ENCODE data around the gene TP73.

The TP73 gene

GRCh38 chr1:3651930-3652547, at the start of gene TP73:
TP73 (plus strand) TSS chr1:3652516; CDS start chr1:3682366, 29,850 bp downstream.
- no peak for DNase-seq

- no peak for DNase-seq
Measured at GRCh38 chr1:3603156-3603555, 49.2 kb upstream of the TP73 start.

DNA sequence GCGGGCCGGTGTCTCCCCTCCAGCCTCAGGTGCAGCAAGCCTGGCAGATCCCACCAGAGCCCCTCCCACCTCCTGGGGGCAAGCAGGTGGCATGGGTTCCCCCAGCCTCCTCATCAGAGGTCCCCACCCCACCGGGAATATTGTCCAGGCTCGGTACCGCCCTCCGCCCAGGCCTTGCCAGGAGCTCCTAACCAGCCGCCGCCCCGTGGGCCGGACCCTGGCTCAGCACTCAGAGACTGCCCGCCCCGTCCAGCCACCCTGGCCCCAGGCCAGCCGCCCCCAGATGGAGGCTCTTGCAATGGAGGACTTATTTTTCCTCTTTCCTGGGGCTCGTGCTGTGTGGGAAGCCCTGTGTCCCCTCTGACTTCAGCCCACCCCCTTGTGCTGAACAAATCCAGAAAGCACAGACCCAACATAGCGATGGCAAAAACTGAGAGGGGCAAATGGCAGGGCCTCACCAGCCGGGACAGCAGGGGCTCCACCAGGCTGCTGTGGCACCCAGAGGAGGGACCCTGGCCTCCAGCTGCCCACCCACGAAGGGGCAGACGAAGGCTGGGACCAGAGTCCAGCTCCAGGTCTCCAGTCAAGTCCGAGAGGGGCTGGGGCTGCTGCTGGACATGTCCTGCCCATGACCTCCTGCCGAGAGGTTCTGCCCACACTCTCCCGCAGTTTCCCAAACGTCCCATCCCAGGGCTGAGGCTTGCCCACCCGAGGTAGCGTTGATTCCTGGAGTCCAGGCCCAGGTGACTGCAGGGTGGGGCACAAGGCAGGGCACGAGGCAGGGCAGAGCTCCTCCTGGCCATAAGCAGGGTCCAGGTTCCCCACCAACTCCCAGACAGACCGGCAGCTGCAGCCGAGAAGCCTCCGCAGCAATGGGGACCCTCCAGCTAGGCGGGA, 48.5 kb upstream of the TP73 start:
- no peak for DNase-seq

- DNase-seq: no peak
Measured at GRCh38 chr1:3604468-3604974, 47.8 kb upstream of the TP73 start.

DNA sequence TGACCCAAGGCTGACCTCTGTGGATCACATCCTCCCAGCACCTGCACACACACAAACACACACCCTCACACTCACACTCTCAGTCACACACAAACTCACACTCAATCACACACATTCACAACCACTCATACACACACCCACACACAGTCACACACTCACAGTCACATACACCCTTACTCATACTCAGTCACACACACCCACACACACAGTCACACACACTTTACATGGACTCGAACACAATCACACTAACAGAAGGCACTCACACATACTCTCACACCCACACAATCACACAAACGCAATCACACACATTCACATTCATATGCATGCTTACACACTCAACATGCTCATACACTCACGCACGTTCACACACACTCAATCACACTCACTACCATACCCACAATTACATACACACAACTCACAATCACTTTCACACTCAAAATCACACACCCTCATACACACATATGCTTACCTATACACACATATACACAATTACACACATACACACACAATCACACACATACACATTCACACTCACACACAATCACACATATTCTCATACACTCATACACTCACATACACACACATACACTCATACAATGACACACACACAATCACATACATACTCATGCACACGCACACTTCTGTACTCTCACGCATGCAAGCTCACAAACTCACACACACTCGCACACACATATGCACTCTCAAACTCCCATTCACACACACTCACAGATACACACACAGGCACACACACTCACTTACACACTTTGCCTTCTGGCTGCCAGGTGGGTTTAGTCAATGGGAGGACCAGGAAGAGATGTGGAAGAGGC, 47.1 kb upstream of the TP73 start:
- no peak for DNase-seq

- DNase-seq: no peak
Measured at GRCh38 chr1:3606779-3607702, 45.3 kb upstream of the TP73 start.

DNA sequence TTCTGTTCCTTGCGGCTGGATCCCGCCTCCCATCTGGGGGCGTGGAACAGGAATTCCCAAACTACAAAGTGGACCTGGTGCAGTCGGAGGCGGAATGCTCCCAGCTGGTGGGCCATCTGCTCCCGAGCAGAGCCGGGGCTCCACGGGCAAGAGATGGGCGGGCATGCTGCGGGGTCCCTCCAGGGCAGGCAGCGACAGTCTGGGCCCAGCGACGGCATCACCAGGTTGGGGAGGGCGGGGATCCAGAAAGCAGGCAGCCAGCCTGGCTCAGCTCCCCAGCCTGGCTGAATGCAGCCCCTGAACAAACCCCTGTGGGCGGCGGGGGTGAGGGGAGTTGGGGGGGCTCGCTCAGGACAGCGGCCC, 44.6 kb upstream of the TP73 start:
- DNase-seq: no peak

GRCh38 chr1:3608154-3608553, 44.2 kb upstream of the TP73 start:
- DNase-seq: no peak

DNA sequence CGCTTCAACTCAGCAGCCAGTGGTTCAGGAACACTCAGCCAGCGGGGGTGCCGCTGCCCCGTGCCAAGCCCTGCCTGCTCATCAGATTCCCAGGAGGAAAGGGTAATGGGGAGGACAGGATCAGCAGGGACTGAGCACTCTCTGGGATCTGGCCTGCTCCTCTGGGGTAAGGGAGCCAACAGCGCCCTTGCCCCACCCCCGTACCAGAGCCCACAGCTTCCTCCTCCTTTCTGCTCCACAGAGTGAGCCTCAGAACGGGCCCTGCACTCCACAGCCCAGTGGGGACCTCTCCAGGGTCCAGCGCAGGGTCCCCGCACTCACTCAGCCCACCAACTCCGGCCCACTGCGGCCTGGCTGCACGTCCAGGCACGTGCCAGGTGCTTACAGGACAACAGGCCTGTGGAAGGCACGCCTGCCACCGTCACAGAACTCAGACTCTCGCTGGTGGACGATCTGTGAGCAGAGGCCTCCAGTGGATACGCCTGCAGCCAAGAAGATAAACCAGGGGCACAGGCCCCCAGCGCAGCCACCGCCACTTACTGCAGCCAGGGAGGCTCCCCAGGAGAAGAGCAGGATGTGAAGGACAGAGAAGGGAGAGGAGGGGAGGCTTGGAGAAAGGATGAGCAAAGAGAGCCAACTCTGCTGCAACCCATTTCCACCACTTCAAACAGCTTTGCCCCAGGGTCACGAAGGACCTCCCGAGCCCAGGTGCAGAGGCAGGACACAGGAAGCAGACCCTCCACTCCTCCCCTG, 43.1 kb upstream of the TP73 start:
- DNase-seq: no peak

GRCh38 chr1:3609769-3610526, 42.4 kb upstream of the TP73 start:
- no peak for DNase-seq

DNA sequence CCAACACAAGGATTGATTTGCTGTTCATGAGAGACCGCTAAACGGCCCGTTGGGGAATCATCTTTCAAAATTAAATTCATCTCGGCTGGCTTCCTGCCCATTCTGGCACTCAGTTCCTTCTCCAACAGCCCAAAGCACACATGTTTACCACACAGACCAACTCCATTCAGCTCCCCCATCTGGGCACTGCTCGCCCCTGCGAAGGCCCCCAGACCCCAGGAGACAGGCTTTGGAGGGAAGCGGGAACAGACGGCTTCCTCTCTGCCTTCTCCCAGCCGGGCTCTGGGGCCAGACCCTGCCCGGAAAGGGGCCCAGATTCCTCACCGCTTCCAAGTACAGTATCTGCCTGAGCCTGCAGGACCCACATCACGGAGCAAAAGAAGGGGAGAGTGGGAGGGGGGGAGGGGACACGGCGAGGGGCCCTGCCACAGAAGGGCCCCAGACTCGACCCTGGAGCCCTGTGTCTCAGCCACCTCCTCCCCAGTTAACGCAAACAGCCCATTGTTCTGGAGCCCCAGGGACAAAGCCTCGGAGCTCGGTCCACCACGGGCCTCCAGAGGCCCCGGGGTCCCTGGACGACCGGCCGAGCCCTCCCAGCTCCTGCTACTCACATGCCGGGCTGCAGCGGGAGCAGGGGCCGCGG, 41.7 kb upstream of the TP73 start:
- no peak for DNase-seq

DNA sequence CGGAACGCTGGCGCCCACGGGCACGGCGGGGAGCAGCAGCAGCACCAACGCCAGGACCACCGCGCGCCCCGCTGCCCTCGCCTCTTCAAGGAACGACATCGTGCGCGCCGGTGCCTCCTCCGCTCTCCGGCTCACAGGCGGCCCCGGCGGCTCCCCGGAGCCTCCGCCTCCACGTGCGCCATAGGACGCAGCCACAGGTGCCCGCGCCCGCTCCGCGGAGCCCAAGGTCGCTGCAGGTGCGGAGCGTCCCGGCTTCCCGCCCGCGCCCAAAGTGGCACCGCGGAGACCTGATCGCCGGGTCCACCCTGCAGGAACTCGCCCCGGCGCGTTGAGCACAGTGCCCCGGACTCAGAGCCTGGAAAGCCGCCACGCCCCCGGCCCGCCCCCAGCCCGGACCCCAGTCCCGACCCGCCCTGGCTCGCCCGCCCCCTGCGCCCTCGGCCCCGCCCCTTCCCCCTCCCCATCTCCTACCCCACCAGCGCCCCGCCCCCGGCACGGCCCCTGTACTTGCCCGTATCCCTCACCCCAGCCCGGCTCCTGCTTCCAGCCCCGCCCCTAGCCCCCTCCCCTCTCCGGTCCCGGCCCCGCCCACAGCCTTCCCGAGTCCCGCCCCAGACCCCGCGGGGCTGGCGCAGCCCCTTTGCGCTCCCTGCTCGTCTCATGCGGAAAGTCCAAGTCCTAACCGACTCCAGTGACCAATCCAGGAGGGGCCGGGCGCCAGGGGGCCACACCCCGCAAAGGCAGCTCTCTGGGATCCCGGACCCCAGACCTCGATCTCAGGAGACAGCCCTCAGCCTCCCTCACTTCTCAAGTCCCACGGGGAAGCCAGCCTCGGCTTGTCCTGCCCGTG, 40.9 kb upstream of the TP73 start, which contains the start of gene MEGF6:
Gene MEGF6 (minus strand): TSS at position 339 of the 850 bp plus-strand sequence. CDS start 240 bp downstream, at position 99.
- DNase-seq: no peak

GRCh38 chr1:3612123-3612522, 40.2 kb upstream of the TP73 start:
- DNase-seq: no peak

- no peak for DNase-seq
Measured at GRCh38 chr1:3614755-3615742, 37.3 kb upstream of the TP73 start.

- DNase-seq: no peak
Measured at GRCh38 chr1:3616861-3617260, 35.5 kb upstream of the TP73 start.

DNA sequence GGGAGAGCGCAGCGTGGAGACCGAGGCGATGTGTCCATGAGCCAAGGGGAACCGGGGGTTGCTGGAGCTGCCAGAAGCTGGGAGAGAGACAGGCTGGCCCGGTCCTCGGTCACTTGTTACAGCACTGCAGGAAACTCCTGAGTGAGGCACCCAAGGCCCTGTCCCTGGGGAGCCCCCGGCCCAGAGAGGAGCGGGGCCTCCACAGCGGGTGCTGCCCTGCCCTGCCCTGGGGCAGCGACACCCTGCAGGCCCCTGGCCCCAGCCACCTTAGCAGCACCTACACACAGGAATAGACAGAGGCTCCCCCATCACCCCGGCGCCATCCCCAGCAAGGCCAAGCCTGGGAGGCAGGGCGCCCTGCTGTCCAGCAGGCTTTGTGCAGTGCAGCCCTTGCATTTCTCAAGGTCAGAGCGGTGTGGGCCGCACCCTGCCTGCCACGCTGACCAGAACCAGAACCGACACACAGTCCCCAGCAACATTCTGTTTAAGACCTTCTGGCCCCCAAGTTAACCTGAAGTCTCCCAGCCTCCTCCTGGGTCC, 34.4 kb upstream of the TP73 start:
- no peak for DNase-seq

DNA sequence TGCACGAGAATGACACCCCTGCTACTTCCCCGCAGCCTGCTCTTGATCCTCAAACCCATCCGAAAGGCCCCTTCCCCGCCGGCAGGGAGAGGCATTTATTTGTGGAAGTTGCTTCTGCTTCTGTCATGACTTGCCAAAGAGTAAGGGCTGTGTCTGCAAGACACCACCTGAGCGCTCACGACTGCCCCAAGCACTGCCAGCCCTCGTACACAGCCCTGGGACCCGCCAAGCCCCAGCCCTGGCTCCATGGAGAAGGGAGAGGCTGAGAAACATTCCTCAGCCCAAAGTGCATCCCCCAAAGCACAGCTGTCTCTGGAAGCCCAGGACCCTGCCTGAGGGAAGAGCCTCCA, 33.8 kb upstream of the TP73 start:
- DNase-seq: no peak

Data from HCEC 1CT (cell line).